ENCODE measurements around the gene PSORS1C1. TPM values are rescaled to one million over a fixed set of nuclear protein-coding genes. Genes with fewer than 3 reads are reported as not detected.

The PSORS1C1 gene
- total and polyA plus RNA-seq, 2 of the 4 experiments (the other 2 are of a cell fraction): 0.36 to 1.1 TPM

GRCh38 chr6:31178143-31179041 lies 63.8 kb downstream of the PSORS1C1 start:
- no peak overlapping the region for H4K91ac ChIP-seq (ENCODE audit: insufficient read depth, low read depth, low read length)
- in situ Hi-C loops (cut with MboI; ENCODE audit: low sequenced_read_pairs): no loop called here
- POLR2A ChIA-PET (ENCODE audit: unreplicated experiment): no interaction called here
- H3K4me1 ChIP-seq (ENCODE audit: control insufficient read depth, insufficient read depth, low read length): peaks cover 6% of the 10 kb centered on the region
- no peaks in the 10 kb centered on the region for H3K36me3 ChIP-seq (ENCODE audit: control insufficient read depth, insufficient read depth, low read length)
- H2BK120ac ChIP-seq (ENCODE audit: low read depth, low read length): no peak overlapping the region
- DNase-seq (no peak), ATAC-seq (ENCODE audit: low read depth) (peak; percentile 65)
- no peak overlapping the region for H3K9ac ChIP-seq (ENCODE audit: low read depth, low read length)
- CTCF ChIA-PET: no interaction called here
- no peak overlapping the region for H3K27ac ChIP-seq (ENCODE audit: insufficient read depth, low read length)
- H2BK15ac ChIP-seq (ENCODE audit: low read depth, low read length): no peak overlapping the region
- H3K23ac ChIP-seq (ENCODE audit: low read depth, low read length): no peak overlapping the region
- no peaks in the 10 kb centered on the region for H3K79me1 ChIP-seq (ENCODE audit: low read depth in 1 of 2, low read length in 2 of 2)
- no peak overlapping the region for H3K18ac ChIP-seq (ENCODE audit: low read depth, low read length)
- WGBS, 2 experiments (ENCODE audit: extremely low coverage in 2 of 2, insufficient read length in 1 of 2): 24% methylated on average over 2 of the region's 8 CpGs; no CpG with 5 or more reads in 1 of the 2 experiments
- TF ChIP-seq MXI1 (IDR thresholded peaks at IDR 0.05; ENCODE audit: borderline replicate concordance, low read depth, low read length) (no peak), MAFK (IDR thresholded peaks at IDR 0.05; ENCODE audit: low read depth, low read length) (no peak), SMC3 (IDR thresholded peaks at IDR 0.05; ENCODE audit: low read depth, low read length) (no peak), FOS (IDR thresholded peaks at IDR 0.05; ENCODE audit: low read depth, low read length) (no peak), CEBPB (IDR thresholded peaks at IDR 0.05; ENCODE audit: low read depth, low read length) (no peak), MAZ (IDR thresholded peaks at IDR 0.05; ENCODE audit: borderline replicate concordance, low read depth, low read length) (no peak), CHD1 (IDR thresholded peaks at IDR 0.05; ENCODE audit: low read depth, low read length) (no peak), ELK1 (IDR thresholded peaks at IDR 0.05; ENCODE audit: borderline replicate concordance, low read depth, low read length) (no peak), POLR2A (IDR thresholded peaks at IDR 0.05; ENCODE audit: low read depth, low read length) (no peak), BHLHE40 (IDR thresholded peaks at IDR 0.05; ENCODE audit: low read depth, low read length) (no peak), NFE2L2 (IDR thresholded peaks at IDR 0.05; ENCODE audit: low read depth, low read length) (no peak), RAD21 (IDR thresholded peaks at IDR 0.05; ENCODE audit: low read length) (no peak), RCOR1 (IDR thresholded peaks at IDR 0.05; ENCODE audit: insufficient replicate concordance, low read length) (no peak), RFX5 (IDR thresholded peaks at IDR 0.05; ENCODE audit: low read depth, low read length) (no peak)
- TF ChIP-seq, protein P1, sequence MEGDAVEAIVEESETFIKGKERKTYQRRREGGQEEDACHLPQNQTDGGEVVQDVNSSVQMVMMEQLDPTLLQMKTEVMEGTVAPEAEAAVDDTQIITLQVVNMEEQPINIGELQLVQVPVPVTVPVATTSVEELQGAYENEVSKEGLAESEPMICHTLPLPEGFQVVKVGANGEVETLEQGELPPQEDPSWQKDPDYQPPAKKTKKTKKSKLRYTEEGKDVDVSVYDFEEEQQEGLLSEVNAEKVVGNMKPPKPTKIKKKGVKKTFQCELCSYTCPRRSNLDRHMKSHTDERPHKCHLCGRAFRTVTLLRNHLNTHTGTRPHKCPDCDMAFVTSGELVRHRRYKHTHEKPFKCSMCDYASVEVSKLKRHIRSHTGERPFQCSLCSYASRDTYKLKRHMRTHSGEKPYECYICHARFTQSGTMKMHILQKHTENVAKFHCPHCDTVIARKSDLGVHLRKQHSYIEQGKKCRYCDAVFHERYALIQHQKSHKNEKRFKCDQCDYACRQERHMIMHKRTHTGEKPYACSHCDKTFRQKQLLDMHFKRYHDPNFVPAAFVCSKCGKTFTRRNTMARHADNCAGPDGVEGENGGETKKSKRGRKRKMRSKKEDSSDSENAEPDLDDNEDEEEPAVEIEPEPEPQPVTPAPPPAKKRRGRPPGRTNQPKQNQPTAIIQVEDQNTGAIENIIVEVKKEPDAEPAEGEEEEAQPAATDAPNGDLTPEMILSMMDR (conservative IDR thresholded peaks at IDR 0.05; ENCODE audit: low read depth, low read length): no peak
- H3K9me1 ChIP-seq (ENCODE audit: insufficient read depth, low read length): peaks cover 11% of the 10 kb centered on the region; the same call in 1 of the 2 replicates
- H3K4me2 ChIP-seq (ENCODE audit: low read depth, low read length): no peak overlapping the region
- dilution Hi-C loops (cut with HindIII; ENCODE audit: low sequenced_read_pairs, unreplicated experiment): no loop called here
- H2BK20ac ChIP-seq (ENCODE audit: low read depth, low read length): no peak overlapping the region
- no peak overlapping the region for H3K56ac ChIP-seq (ENCODE audit: extremely low read depth, insufficient read depth, low read length)
- H3K9me3 ChIP-seq (ENCODE audit: control insufficient read depth, insufficient read depth, low read length): no peaks in the 10 kb centered on the region
- H3K27me3 ChIP-seq (ENCODE audit: control insufficient read depth, insufficient read depth, low read length): no peaks in the 10 kb centered on the region
- 0 out of 2 replicates have a peak overlapping the region, but pooled peaks have one; percentile 83 for H3K14ac ChIP-seq (replicated peaks; ENCODE audit: low read depth, low read length)
- H4K5ac ChIP-seq (ENCODE audit: low read depth, low read length): no peak overlapping the region
- peak overlapping the region; percentile 77 for H2AFZ ChIP-seq (replicated peaks; ENCODE audit: low read length, poor library complexity)
- intact Hi-C loops (cut with micrococcal nuclease): no loop called here
- no peak overlapping the region for H2AK5ac ChIP-seq (ENCODE audit: low read depth, low read length)
- no TSS peak for BruUV-seq (replicated peaks)
- no peak overlapping the region for H4K8ac ChIP-seq (ENCODE audit: low read depth in 2 of 2, low read length in 2 of 2)
- no peak overlapping the region for H3K4me3 ChIP-seq (ENCODE audit: insufficient read depth, low read depth, low read length)
- H3K4ac ChIP-seq (ENCODE audit: low read depth, low read length): no peak overlapping the region
- no peak overlapping the region for H2AK9ac ChIP-seq (replicated peaks; ENCODE audit: low read depth, low read length, poor library complexity)
- no peak overlapping the region for H2BK5ac ChIP-seq (ENCODE audit: low read depth, low read length, poor library complexity, severe bottlenecking)
- no peaks in the 10 kb centered on the region for H4K20me1 ChIP-seq (ENCODE audit: insufficient read depth, low read length)
